Central memory CD8-positive, alpha-beta T cell (primary cell): ENCODE data around the gene EXD2.
A peak's percentile ranks its signal among the peaks of the same experiment; 100 is the strongest.

ENCODE experiments used
- ATAC-seq: fragments of 150-1000 bp; cut with Tn5 transposase; replicated peaks from 2 replicates; pipeline ENCODE4 v1.10.0; 2022; ENCODE audit warnings: mild to moderate bottlenecking, moderate FRiP score, moderate number of reproducible peaks; ENCODE audit not compliant: poor library complexity, severe bottlenecking; ENCODE audit errors: extremely low read depth
- DNase-seq, 2 donors: peaks; one replicate each; pipeline ENCODE4 v3.0.0; 2021; ENCODE audit warnings: low spot score in 2 of 2
- H3K27ac Mint-ChIP-seq: one replicate; pipeline ENCODE4 v1.8.0; 2022; ENCODE audit warnings: low read depth, mild to moderate bottlenecking, moderate library complexity, mixed read lengths
- H3K27me3 Mint-ChIP-seq: one replicate; pipeline ENCODE4 v1.8.0; 2022; ENCODE audit warnings: mixed read lengths
- H3K36me3 Mint-ChIP-seq: one replicate; pipeline ENCODE4 v1.8.0; 2022; ENCODE audit warnings: mild to moderate bottlenecking, moderate library complexity, mixed read lengths; ENCODE audit not compliant: insufficient read depth
- H3K4me1 Mint-ChIP-seq: one replicate; pipeline ENCODE4 v1.8.0; 2022; ENCODE audit warnings: mixed read lengths
- H3K4me3 Mint-ChIP-seq: one replicate; pipeline ENCODE4 v1.8.0; 2022; ENCODE audit warnings: mild to moderate bottlenecking, moderate library complexity, mixed read lengths
- H3K9me3 Mint-ChIP-seq: one replicate; pipeline ENCODE4 v1.8.0; 2022; ENCODE audit warnings: mixed read lengths

The EXD2 gene

DNA sequence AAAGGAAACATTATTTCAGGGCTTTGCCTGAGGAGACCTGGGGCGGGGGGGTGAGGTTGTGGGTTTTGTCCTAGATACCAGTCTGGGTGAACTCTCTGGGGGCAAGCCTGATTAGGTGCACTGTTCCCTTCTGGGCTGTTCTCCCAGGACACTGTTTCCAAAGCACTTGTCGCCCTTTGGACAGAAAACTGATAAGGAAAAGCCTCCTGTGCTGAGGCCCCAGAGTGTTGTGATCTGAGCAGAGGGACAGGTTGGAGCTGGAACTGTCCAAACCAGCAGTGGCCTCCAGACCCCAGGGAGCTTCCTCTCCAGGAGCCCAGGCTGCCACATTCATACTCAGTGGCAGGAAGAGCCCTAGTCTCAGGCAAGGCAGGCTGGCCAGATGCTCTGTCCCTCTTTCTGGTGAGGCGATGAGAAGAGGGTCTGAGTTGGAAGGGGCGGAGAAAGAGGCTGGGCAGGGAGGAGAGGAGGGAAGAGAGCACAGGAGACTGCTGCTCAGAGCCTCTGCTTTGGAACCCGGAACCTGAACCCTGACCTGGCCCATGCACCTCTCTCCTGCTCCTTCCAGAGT is 70.5 kb downstream of the EXD2 start:
- H3K27ac Mint-ChIP-seq = no peak overlapping the region
- no peaks in the 10 kb centered on the region for H3K9me3 Mint-ChIP-seq
- DNase-seq = no peak
- H3K27me3 Mint-ChIP-seq = peaks cover 53% of the 10 kb centered on the region
- no peaks in the 10 kb centered on the region for H3K36me3 Mint-ChIP-seq
- H3K4me3 Mint-ChIP-seq = no peak overlapping the region
- H3K4me1 Mint-ChIP-seq = no peaks in the 10 kb centered on the region
- ATAC-seq = no peak

- peak overlapping the region; percentile 24 for H3K4me3 Mint-ChIP-seq
- H3K4me1 Mint-ChIP-seq = no peaks in the 10 kb centered on the region
- H3K27me3 Mint-ChIP-seq = peaks cover 53% of the 10 kb centered on the region
These were observed 71.2 kb downstream of the EXD2 start for GRCh38 chr14:69262516-69262915.

GRCh38 chr14:69263364-69263763 is 72.1 kb downstream of the EXD2 start:
- Mint-ChIP-seq H3K36me3 (no peaks in the 10 kb centered on the region), H3K4me3 (no peak overlapping the region), H3K4me1 (no peaks in the 10 kb centered on the region), H3K9me3 (no peaks in the 10 kb centered on the region), H3K27ac (no peak overlapping the region), H3K27me3 (peaks cover 46% of the 10 kb centered on the region)
- DNase-seq (no peak), ATAC-seq (no peak)

More at GRCh38 chr14:69262516-69262915, 71.2 kb downstream of the EXD2 start:
- no peak for DNase-seq
- Mint-ChIP-seq H3K9me3 (no peaks in the 10 kb centered on the region), H3K27ac (no peak overlapping the region), H3K36me3 (no peaks in the 10 kb centered on the region)
- no peak for ATAC-seq

DNA sequence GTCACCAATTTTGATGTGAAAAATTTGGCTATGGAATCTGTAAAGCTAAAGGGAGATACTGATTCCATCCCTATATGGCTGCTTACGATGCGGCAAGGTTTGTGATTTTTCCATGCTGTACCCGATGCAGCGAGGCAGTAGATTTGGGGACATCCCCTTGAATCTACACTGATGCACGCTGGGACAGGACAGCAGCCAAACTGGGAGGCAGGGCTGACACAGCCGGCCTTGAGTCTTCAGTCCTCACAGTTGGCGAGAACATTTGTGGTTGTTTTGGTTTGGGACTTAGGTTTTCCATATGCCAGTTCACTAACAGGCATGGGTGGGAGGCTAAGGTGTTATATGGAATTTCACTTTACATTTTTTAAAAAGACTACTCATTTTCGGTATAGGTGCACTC is 72.5 kb downstream of the EXD2 start:
- Mint-ChIP-seq H3K9me3 (no peaks in the 10 kb centered on the region), H3K36me3 (no peaks in the 10 kb centered on the region), H3K27ac (no peak overlapping the region), H3K27me3 (peaks cover 42% of the 10 kb centered on the region), H3K4me1 (no peaks in the 10 kb centered on the region), H3K4me3 (no peak overlapping the region)
- DNase-seq = no peak
- ATAC-seq = no peak

- no peak for ATAC-seq
- no peak for DNase-seq
- Mint-ChIP-seq H3K4me1 (no peaks in the 10 kb centered on the region), H3K36me3 (no peaks in the 10 kb centered on the region), H3K9me3 (no peaks in the 10 kb centered on the region), H3K27me3 (peaks cover 25% of the 10 kb centered on the region), H3K27ac (no peak overlapping the region), H3K4me3 (no peak overlapping the region)
These were observed 75.5 kb downstream of the EXD2 start for GRCh38 chr14:69266572-69267345.

DNA sequence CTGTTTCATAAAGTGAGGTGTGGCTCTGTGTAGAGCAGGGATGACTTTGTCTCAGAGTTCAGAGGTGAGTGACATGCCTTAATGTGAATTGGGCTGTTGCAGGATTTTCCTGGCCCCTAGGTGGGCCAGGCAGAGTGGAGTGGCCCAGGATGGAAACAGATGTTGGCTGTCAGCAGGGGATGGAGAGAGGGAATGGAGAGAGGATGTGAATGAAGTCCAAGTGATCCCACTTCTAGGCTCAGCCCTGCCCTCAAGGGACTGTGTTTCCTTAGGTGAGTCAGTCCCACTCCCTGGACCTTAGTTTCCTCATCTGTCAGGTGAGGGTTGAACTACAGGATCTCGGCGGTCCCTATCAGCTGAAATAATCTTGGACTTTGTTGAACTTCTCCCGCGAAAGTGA is 76.2 kb downstream of the EXD2 start:
- no peak for ATAC-seq
- H3K4me3 Mint-ChIP-seq = no peak overlapping the region
- peaks cover 18% of the 10 kb centered on the region for H3K27me3 Mint-ChIP-seq
- no peaks in the 10 kb centered on the region for H3K9me3 Mint-ChIP-seq
- H3K4me1 Mint-ChIP-seq = no peaks in the 10 kb centered on the region
- no peak overlapping the region for H3K27ac Mint-ChIP-seq
- DNase-seq = no peak
- no peaks in the 10 kb centered on the region for H3K36me3 Mint-ChIP-seq

GRCh38 chr14:69268223-69268622 is 76.9 kb downstream of the EXD2 start:
- Mint-ChIP-seq H3K4me1 (no peaks in the 10 kb centered on the region), H3K27me3 (peaks cover 10% of the 10 kb centered on the region), H3K9me3 (no peaks in the 10 kb centered on the region), H3K4me3 (no peak overlapping the region), H3K27ac (no peak overlapping the region), H3K36me3 (no peaks in the 10 kb centered on the region)
- no peak for ATAC-seq
- DNase-seq = no peak

DNA sequence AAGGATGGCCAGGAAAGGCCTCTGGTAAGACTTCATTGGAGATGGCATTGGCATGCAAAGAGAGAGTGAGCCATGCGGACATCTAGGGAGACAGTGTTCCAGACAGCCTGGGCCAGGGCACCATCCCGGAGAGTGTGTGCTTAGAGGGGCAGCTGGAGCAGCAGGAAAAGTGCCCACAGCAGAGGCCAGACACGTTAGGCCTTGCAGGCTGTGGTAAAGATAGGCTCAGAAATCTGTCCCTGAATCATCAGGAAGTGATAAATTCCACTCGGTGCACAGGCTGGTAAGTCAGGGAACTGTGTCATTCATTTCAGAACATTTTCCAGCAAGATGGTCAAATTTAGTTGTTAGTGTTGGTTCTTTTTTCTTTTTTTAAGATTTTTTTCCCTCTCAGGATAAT is 77.5 kb downstream of the EXD2 start:
- Mint-ChIP-seq H3K36me3 (no peaks in the 10 kb centered on the region), H3K27ac (no peak overlapping the region), H3K4me3 (no peak overlapping the region), H3K4me1 (no peaks in the 10 kb centered on the region), H3K27me3 (peaks cover 5% of the 10 kb centered on the region), H3K9me3 (no peaks in the 10 kb centered on the region)
- ATAC-seq (no peak), DNase-seq (no peak)

GRCh38 chr14:69269381-69269780 is 78.1 kb downstream of the EXD2 start:
- H3K4me1 Mint-ChIP-seq = no peaks in the 10 kb centered on the region
- H3K27me3 Mint-ChIP-seq = no peaks in the 10 kb centered on the region
- ATAC-seq (no peak), DNase-seq (no peak)
- no peak overlapping the region for H3K4me3 Mint-ChIP-seq
- no peak overlapping the region for H3K27ac Mint-ChIP-seq
- no peaks in the 10 kb centered on the region for H3K9me3 Mint-ChIP-seq
- no peaks in the 10 kb centered on the region for H3K36me3 Mint-ChIP-seq

- H3K9me3 Mint-ChIP-seq = no peaks in the 10 kb centered on the region
- no peaks in the 10 kb centered on the region for H3K27me3 Mint-ChIP-seq
- no peak overlapping the region for H3K4me3 Mint-ChIP-seq
- ATAC-seq (no peak), DNase-seq (no peak)
- no peak overlapping the region for H3K27ac Mint-ChIP-seq
- no peaks in the 10 kb centered on the region for H3K4me1 Mint-ChIP-seq
- H3K36me3 Mint-ChIP-seq = no peaks in the 10 kb centered on the region
These were observed 78.8 kb downstream of the EXD2 start for GRCh38 chr14:69270097-69270496.

GRCh38 chr14:69270795-69271708 is 79.8 kb downstream of the EXD2 start:
- Mint-ChIP-seq H3K4me3 (no peak overlapping the region), H3K9me3 (peaks cover 6% of the 10 kb centered on the region), H3K36me3 (no peaks in the 10 kb centered on the region), H3K4me1 (no peaks in the 10 kb centered on the region), H3K27ac (no peak overlapping the region), H3K27me3 (peaks cover 6% of the 10 kb centered on the region)
- ATAC-seq (no peak), DNase-seq (no peak)

DNA sequence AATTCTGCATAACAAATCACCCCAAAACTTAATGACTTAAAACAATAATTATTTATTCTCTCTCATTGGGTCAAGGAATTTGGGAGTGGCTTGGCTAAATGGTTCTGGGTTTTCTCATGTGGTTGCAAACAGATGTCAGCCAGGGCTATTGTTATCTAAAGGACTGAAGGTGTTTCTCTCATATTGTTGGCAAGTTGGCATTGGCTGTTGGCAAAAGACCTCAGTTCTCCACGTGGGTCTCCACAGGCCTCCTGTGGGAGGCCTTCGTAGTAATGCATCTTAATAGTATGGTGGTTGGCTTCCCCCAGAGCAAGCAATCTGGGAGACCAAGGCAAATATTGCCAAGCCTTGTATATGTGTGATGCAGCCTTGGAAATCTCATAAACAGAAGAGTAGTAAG is 83.0 kb downstream of the EXD2 start:
- H3K9me3 Mint-ChIP-seq = peaks cover 7% of the 10 kb centered on the region
- no peak overlapping the region for H3K27ac Mint-ChIP-seq
- H3K36me3 Mint-ChIP-seq = no peaks in the 10 kb centered on the region

More for the DNA sequence above, 83.0 kb downstream of the EXD2 start:
- peaks cover 10% of the 10 kb centered on the region for H3K27me3 Mint-ChIP-seq
- ATAC-seq (no peak), DNase-seq (no peak)
- no peaks in the 10 kb centered on the region for H3K4me1 Mint-ChIP-seq
- no peak overlapping the region for H3K4me3 Mint-ChIP-seq
